T-helper 1 cell treated with Interleukin-12 subunit alpha and Interleukin-12 subunit beta and Interleukin-4 antibody, amounts not matched to agents 30 μg/mL and 1 μg/mL, for 36 hours (primary cell): ENCODE data around the gene SLC12A3.
"Not testable (repeated sequence)": the region's sequence is repeated elsewhere in the genome, so short reads cannot be mapped to it uniquely, and the experiment has no call there.

Experiments
- H3K27ac Mint-ChIP-seq: one replicate; pipeline ENCODE4 v1.8.0; 2021; ENCODE audit warnings: mild to moderate bottlenecking, mixed read lengths
- H3K27me3 Mint-ChIP-seq: one replicate; pipeline ENCODE4 v1.8.0; 2021; ENCODE audit warnings: low read depth, mixed read lengths
- H3K36me3 Mint-ChIP-seq: one replicate; pipeline ENCODE4 v1.8.0; 2021; ENCODE audit warnings: low read depth, mixed read lengths
- H3K4me1 Mint-ChIP-seq: one replicate; pipeline ENCODE4 v1.8.0; 2021; ENCODE audit warnings: low read depth, mixed read lengths
- H3K4me3 Mint-ChIP-seq: one replicate; pipeline ENCODE4 v1.8.0; 2021; ENCODE audit warnings: mild to moderate bottlenecking, moderate library complexity, mixed read lengths
- H3K9me3 Mint-ChIP-seq: one replicate; pipeline ENCODE4 v1.8.0; 2021; ENCODE audit warnings: mixed read lengths

The SLC12A3 gene

DNA sequence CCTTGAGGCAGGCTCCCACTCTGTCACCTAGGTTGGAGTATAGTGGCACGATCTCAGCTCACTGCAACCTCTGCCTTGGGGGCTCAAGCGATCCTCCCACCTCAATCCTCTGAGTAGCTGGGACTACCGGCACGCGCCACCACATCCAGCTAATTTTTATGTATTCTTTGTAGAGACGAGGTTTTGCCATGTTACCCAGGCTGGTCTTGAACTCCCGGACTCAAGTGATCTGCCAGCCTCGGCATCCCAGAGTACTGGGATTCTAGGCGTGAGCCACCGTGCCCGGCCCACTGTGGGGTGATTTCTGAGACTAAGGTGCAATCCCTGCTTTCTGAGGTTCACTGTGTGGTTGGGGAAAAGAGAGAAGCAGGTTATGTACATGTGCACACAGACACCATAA is 12.0 kb upstream of the SLC12A3 start:
- H3K9me3 Mint-ChIP-seq: peaks cover 2% of the 10 kb centered on the region
- peaks cover 3% of the 10 kb centered on the region for H3K36me3 Mint-ChIP-seq
- peaks cover 8% of the 10 kb centered on the region for H3K4me1 Mint-ChIP-seq
- H3K4me3 Mint-ChIP-seq: no peak overlapping the region
- no peaks in the 10 kb centered on the region for H3K27me3 Mint-ChIP-seq
- no peak overlapping the region for H3K27ac Mint-ChIP-seq

DNA sequence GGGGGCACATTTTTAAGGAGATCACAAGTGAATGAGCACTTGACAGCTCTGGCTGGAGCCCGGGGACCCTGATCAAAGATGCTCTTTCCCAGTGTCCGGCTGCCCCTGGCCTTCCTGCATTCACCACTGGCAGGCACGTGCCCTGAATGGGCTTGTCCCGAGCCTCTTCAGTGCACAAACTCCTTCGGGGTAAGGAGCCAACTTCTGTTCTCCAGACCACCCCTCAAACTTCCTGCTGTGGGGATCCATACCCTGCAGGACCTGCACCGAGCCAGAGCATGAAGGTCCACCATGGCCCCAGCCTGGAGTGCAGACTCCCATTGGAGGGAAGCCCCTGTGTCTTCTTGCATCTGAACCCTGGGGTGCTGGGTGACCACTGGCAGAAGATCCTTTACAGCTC is 9.8 kb upstream of the SLC12A3 start:
- no peak overlapping the region for H3K4me3 Mint-ChIP-seq
- H3K36me3 Mint-ChIP-seq: no peaks in the 10 kb centered on the region
- peaks cover 12% of the 10 kb centered on the region for H3K4me1 Mint-ChIP-seq
- H3K9me3 Mint-ChIP-seq: no peaks in the 10 kb centered on the region
- H3K27ac Mint-ChIP-seq: no peak overlapping the region
- no peaks in the 10 kb centered on the region for H3K27me3 Mint-ChIP-seq

DNA sequence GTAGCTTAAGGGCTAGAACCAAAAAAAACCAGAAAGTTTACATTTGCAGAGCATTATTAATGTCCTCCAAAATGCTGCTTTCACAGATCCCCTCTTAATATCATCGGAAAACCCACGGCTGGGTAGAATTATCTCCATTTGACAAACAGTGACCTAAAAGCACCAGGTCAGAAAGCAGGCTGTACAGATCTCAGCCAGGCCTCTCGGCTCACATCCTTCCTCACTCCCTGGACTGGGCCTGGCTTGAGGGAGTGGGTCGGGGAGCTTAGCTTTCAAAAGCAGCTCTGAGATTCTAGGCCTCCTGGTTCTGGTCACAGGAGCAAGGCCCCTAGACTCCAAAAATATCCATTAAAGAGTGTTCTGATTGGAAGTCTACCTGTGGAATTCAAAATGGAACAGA is 9.1 kb upstream of the SLC12A3 start:
- Mint-ChIP-seq H3K36me3 (no peaks in the 10 kb centered on the region), H3K27me3 (no peaks in the 10 kb centered on the region), H3K9me3 (no peaks in the 10 kb centered on the region), H3K4me1 (peaks cover 20% of the 10 kb centered on the region), H3K4me3 (no peak overlapping the region), H3K27ac (no peak overlapping the region)

GRCh38 chr16:56856876-56857447 is 8.0 kb upstream of the SLC12A3 start:
- Mint-ChIP-seq H3K27me3 (no peaks in the 10 kb centered on the region), H3K4me3 (no peak overlapping the region), H3K27ac (peak overlapping the region; percentile 31), H3K9me3 (no peaks in the 10 kb centered on the region), H3K4me1 (peaks cover 28% of the 10 kb centered on the region), H3K36me3 (no peaks in the 10 kb centered on the region)

GRCh38 chr16:56858374-56858773 is 6.6 kb upstream of the SLC12A3 start:
- Mint-ChIP-seq H3K4me1 (peaks cover 42% of the 10 kb centered on the region), H3K36me3 (no peaks in the 10 kb centered on the region), H3K27ac (no peak overlapping the region), H3K27me3 (no peaks in the 10 kb centered on the region), H3K9me3 (no peaks in the 10 kb centered on the region), H3K4me3 (no peak overlapping the region)

DNA sequence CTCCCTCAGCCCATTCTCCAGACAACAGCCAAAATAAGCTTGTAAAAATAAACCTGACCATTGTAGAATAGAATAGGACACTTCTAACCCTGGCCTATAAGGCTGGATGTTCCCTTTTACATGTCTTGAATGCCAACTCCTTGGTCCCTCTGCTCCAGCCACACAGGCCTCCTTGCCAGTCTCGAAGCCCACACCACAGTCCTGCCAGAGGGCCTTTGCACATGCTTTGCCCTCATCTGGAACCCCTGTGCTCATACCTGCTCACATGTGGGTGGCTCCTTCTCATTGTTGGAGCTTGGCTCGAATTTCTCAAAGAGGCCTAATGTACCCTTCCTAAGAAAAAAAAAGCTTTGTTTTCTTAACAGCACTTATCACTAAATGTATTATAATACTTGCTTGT is 5.4 kb upstream of the SLC12A3 start:
- Mint-ChIP-seq H3K4me3 (no peak overlapping the region), H3K27me3 (no peaks in the 10 kb centered on the region), H3K4me1 (peaks cover 46% of the 10 kb centered on the region), H3K9me3 (no peaks in the 10 kb centered on the region), H3K27ac (peak overlapping the region; percentile 95), H3K36me3 (no peaks in the 10 kb centered on the region)

- Mint-ChIP-seq H3K27me3 (no peaks in the 10 kb centered on the region), H3K4me1 (peaks cover 50% of the 10 kb centered on the region), H3K36me3 (no peaks in the 10 kb centered on the region), H3K9me3 (no peaks in the 10 kb centered on the region), H3K4me3 (peak overlapping the region; percentile 73), H3K27ac (peak overlapping the region; percentile 95)
These were observed 4.6 kb upstream of the SLC12A3 start for GRCh38 chr16:56860226-56861020.

GRCh38 chr16:56861092-56861610 is 3.9 kb upstream of the SLC12A3 start:
- Mint-ChIP-seq H3K27me3 (no peaks in the 10 kb centered on the region), H3K36me3 (no peaks in the 10 kb centered on the region), H3K9me3 (no peaks in the 10 kb centered on the region), H3K4me1 (peaks cover 51% of the 10 kb centered on the region), H3K4me3 (no peak overlapping the region), H3K27ac (peak overlapping the region; percentile 95)

GRCh38 chr16:56861756-56862155 is 3.3 kb upstream of the SLC12A3 start:
- Mint-ChIP-seq H3K4me1 (peaks cover 51% of the 10 kb centered on the region), H3K4me3 (no peak overlapping the region), H3K36me3 (no peaks in the 10 kb centered on the region), H3K27me3 (no peaks in the 10 kb centered on the region), H3K27ac (peak overlapping the region; percentile 47), H3K9me3 (no peaks in the 10 kb centered on the region)

DNA sequence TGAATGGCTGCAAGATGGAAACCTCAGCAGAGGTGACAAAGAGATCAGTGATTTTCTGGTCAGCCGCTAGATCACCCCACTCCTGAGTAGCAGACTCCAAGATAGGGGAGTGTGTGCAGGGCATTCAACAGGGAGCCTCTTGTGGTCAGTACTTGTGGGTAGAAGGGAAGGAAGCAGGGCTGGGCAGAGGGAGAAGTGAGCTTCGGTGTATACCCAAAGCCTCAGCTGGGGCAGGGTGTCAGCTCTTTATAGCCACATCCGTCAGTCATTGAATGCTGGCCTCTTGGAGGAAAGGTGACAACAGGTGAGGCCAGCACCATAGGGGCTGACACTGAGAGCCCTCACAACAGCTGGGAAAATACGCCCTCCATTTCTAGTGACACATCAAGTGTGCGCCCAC is 2.2 kb upstream of the SLC12A3 start:
- Mint-ChIP-seq H3K9me3 (no peaks in the 10 kb centered on the region), H3K4me1 (peaks cover 54% of the 10 kb centered on the region), H3K27me3 (no peaks in the 10 kb centered on the region), H3K27ac (no peak overlapping the region), H3K36me3 (no peaks in the 10 kb centered on the region), H3K4me3 (no peak overlapping the region)

DNA sequence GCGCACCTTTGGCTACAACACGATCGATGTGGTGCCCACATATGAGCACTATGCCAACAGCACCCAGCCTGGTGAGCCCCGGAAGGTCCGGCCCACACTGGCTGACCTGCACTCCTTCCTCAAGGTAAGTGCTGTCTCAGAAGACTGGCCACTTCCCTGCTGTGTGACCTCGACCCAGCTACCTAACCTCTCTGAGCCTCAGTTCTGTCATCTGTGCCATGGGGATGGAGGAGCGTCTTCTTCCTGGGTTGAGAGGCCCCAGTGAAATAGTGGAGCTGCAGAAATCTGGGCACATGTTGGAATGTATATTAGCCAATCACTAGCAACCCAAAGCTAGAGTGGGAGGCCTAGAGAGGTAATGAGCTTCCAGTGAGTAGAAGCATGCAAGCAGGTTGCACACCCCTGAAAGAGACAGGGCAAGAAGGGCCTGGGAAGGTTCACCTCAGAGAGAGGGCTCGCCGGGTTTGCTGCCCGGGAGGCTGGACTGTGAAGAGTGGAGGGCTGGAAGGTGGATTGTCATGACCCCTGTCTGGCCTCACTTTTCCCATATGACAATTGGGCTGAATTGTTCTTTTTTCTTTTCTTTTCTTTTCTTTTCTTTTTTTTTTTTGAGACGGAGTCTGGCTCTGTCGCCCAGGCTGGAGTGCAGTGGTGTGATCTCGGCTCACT is 521 bp downstream of the SLC12A3 start:
- H3K36me3 Mint-ChIP-seq: no peaks in the 10 kb centered on the region
- no peak overlapping the region for H3K4me3 Mint-ChIP-seq
- no peaks in the 10 kb centered on the region for H3K27me3 Mint-ChIP-seq
- no peaks in the 10 kb centered on the region for H3K9me3 Mint-ChIP-seq
- H3K4me1 Mint-ChIP-seq: peaks cover 39% of the 10 kb centered on the region
- H3K27ac Mint-ChIP-seq: peak overlapping the region; percentile 1

DNA sequence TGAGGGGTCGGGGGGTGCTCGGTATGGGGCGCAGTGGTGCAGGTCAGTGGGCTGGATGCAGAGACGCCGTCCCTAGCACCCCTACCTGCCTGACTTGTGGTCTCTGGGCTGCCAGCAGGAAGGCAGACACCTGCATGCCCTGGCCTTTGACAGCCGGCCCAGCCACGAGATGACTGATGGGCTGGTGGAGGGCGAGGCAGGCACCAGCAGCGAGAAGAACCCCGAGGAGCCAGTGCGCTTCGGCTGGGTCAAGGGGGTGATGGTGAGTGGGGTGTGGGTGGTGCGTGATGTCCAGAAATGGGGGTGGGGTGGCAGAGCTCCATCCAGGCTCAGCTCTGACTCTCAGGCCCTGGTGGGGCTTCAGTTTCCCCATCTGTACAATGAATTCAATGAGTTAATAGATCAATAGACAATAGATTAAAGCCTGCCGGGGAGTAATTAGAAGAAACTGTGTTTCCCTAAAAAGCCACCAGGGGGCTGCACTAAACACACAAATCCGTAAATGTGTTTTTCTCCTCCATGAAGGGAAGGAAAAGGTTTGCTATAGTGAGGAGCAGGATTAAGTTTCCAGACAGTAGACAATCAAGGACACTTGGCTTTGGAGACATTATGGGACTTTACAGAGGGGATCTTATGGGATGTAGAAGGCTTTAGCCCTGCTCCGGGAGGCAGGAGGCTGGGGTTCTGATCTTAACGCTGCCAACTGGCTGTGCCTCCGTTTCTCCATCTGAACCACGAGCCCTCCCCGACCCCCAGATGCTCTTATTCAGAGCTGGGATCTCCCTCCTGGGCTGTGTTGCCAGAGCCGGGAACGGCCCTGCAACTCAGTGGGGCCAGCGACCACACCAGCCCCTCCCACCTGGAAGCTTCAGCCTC is 2.2 kb downstream of the SLC12A3 start:
- H3K27me3 Mint-ChIP-seq: no peaks in the 10 kb centered on the region
- H3K9me3 Mint-ChIP-seq: no peaks in the 10 kb centered on the region
- no peak overlapping the region for H3K27ac Mint-ChIP-seq
- no peaks in the 10 kb centered on the region for H3K36me3 Mint-ChIP-seq
- no peak overlapping the region for H3K4me3 Mint-ChIP-seq
- peaks cover 25% of the 10 kb centered on the region for H3K4me1 Mint-ChIP-seq

GRCh38 chr16:56868175-56868574 is 3.2 kb downstream of the SLC12A3 start:
- Mint-ChIP-seq H3K27me3 (no peaks in the 10 kb centered on the region), H3K4me1 (peaks cover 18% of the 10 kb centered on the region), H3K36me3 (no peaks in the 10 kb centered on the region), H3K27ac (no peak overlapping the region), H3K9me3 (no peaks in the 10 kb centered on the region), H3K4me3 (no peak overlapping the region)

GRCh38 chr16:56868766-56869165 is 3.8 kb downstream of the SLC12A3 start:
- not testable (repeated sequence) for H3K27ac Mint-ChIP-seq, H3K36me3 Mint-ChIP-seq, H3K27me3 Mint-ChIP-seq, H3K9me3 Mint-ChIP-seq, H3K4me3 Mint-ChIP-seq
- H3K4me1 Mint-ChIP-seq: peaks cover 14% of the 10 kb centered on the region
